ENCODE results near the gene ANAPC5. TPM values are rescaled to one million over a fixed set of nuclear protein-coding genes. Genes with fewer than 3 reads are reported as not detected.

ANAPC5 gene
- total RNA-seq, 1 experiment from 2014 or later, result 199 TPM

- peak; percentile 93 for ATAC-seq
- H3K4me2 ChIP-seq (ENCODE audit: low read length), result peak within 1 kb of the TSS; percentile 94
- peak within 1 kb of the TSS; percentile 83 for H2AFZ ChIP-seq (ENCODE audit: low read length)
- no peaks in the 10 kb centered on the region for H3K9me3 ChIP-seq (ENCODE audit: low read length)
- peaks cover 56% of the 10 kb centered on the region for H3K79me2 ChIP-seq (ENCODE audit: low read length)
- no peaks in the 10 kb centered on the region for H4K20me1 ChIP-seq (ENCODE audit: low read length)
- H3K36me3 ChIP-seq (ENCODE audit: low read depth, low read length), result peaks cover under 1% of the 10 kb centered on the region; the same call in 1 of the 2 replicates
- no peaks in the 10 kb centered on the region for H3K27me3 ChIP-seq (ENCODE audit: low read length)
- intact Hi-C loops (cut with micrococcal nuclease), result loop anchor here (1.0 kb wide), 1 partner anchor 47 kb away; the partner anchor contains the start of gene ANAPC5
- CTCF ChIA-PET, result interaction anchor here (0.9 kb wide), 1 partner anchor 64 kb away, joined by 6 read pairs; no protein-coding TSS in a partner anchor
- POLR2A ChIA-PET (ENCODE audit: unreplicated experiment), result interaction anchor here (0.5 to 0.6 kb wide), 2 partner anchors 228 to 438 kb away, joined by 3 read pairs; no protein-coding TSS in a partner anchor
- no peaks in the 10 kb centered on the region for H3F3A ChIP-seq (ENCODE audit: low read length, unreplicated experiment)
- H3K4me1 ChIP-seq (ENCODE audit: insufficient read depth, low read length), result peaks cover 22% of the 10 kb centered on the region
- no peaks in the 10 kb centered on the region for H3K9me2 ChIP-seq (replicated peaks; ENCODE audit: low read length)
- H3K4me3 ChIP-seq (ENCODE audit: low read length), result peak within 1 kb of the TSS; percentile 97
- H3K9ac ChIP-seq (ENCODE audit: low read length), result peak within 1 kb of the TSS; percentile 95
- DNase-seq, result peak; percentile 99
- H3K27ac ChIP-seq (ENCODE audit: low read length), result peak within 1 kb of the TSS; percentile 52
- TSS peak; percentile 92 for BruUV-seq (replicated peaks)
- no peak for TF ChIP-seq CTCF (conservative IDR thresholded peaks at IDR 0.05; ENCODE audit: low read depth, low read length)
- no peak for TF ChIP-seq EZH2phosphoT487 (IDR thresholded peaks at IDR 0.05; ENCODE audit: borderline replicate concordance, low read length)
- TF ChIP-seq EZH2 (IDR thresholded peaks at IDR 0.05; ENCODE audit: low read length, unreplicated experiment), result no peak
Observed at GRCh38 chr12:121399391-121400331, 47.5 kb upstream of the ANAPC5 start, which contains the start of gene RNF34. Gene RNF34 (plus strand): TSS chr12:121400118. CDS start chr12:121400213, 95 bp downstream.

GRCh38 chr12:121398355-121398754, 46.1 kb upstream of the ANAPC5 start:
- Histone ChIP-seq H3F3A (ENCODE audit: low read length, unreplicated experiment) (no peaks in the 10 kb centered on the region), H3K27me3 (ENCODE audit: low read length) (no peaks in the 10 kb centered on the region), H3K36me3 (ENCODE audit: low read depth, low read length) (no peaks in the 10 kb centered on the region), H3K4me1 (ENCODE audit: insufficient read depth, low read length) (peaks cover 22% of the 10 kb centered on the region), H3K27ac (ENCODE audit: low read length) (no peak overlapping the region), H3K4me3 (ENCODE audit: low read length) (0 out of 2 replicates have a peak overlapping the region, but pooled peaks have one; percentile 97), H4K20me1 (ENCODE audit: low read length) (no peaks in the 10 kb centered on the region), H3K4me2 (ENCODE audit: low read length) (peak overlapping the region; percentile 88), H3K9me2 (replicated peaks; ENCODE audit: low read length) (no peaks in the 10 kb centered on the region), H3K9me3 (ENCODE audit: low read length) (no peaks in the 10 kb centered on the region), H3K79me2 (ENCODE audit: low read length) (peaks cover 43% of the 10 kb centered on the region), H3K9ac (ENCODE audit: low read length) (no peak overlapping the region), H2AFZ (ENCODE audit: low read length) (no peak overlapping the region)
- POLR2A ChIA-PET (ENCODE audit: unreplicated experiment), result no interaction called here
- no peak for DNase-seq
- ATAC-seq, result no peak
- CTCF ChIA-PET, result no interaction called here
- intact Hi-C loops (cut with micrococcal nuclease), result no loop called here
- BruUV-seq (replicated peaks), result no TSS peak
- TF ChIP-seq EZH2 (IDR thresholded peaks at IDR 0.05; ENCODE audit: low read length, unreplicated experiment) (no peak), CTCF (conservative IDR thresholded peaks at IDR 0.05; ENCODE audit: low read depth, low read length) (no peak), EZH2phosphoT487 (IDR thresholded peaks at IDR 0.05; ENCODE audit: borderline replicate concordance, low read length) (no peak)
